Activated T-cell treated with anti-CD3 and anti-CD28 coated beads for 24 hours (primary cell): Measurements from ENCODE around the gene ADH1C.
"Not testable (repeated sequence)": the region's sequence is repeated elsewhere in the genome, so short reads cannot be mapped to it uniquely, and the experiment has no call there.

Experiments used
- DNase-seq: peaks from one replicate; pipeline ENCODE4 v3.0.0-alpha.2; 2020; ENCODE audit warnings: low read depth

ADH1C gene

GRCh38 chr4:99357948-99358347, 5.4 kb upstream of the ADH1C start:
- DNase-seq: no peak

- no peak for DNase-seq
These were observed 4.4 kb upstream of the ADH1C start for GRCh38 chr4:99356992-99357391.

GRCh38 chr4:99356149-99356548, 3.6 kb upstream of the ADH1C start:
- not testable (repeated sequence) for DNase-seq

GRCh38 chr4:99351487-99351886, 1.1 kb downstream of the ADH1C start:
- DNase-seq: no peak

- no peak for DNase-seq
These were observed 3.2 kb downstream of the ADH1C start for GRCh38 chr4:99349338-99349737.

- not testable (repeated sequence) for DNase-seq
These were observed 9.9 kb downstream of the ADH1C start for GRCh38 chr4:99342624-99343023.

GRCh38 chr4:99341426-99341825, 11.1 kb downstream of the ADH1C start:
- DNase-seq: no peak

- no peak for DNase-seq
These were observed 13.4 kb downstream of the ADH1C start for GRCh38 chr4:99339172-99339571.

GRCh38 chr4:99336553-99336952, 16.0 kb downstream of the ADH1C start:
- DNase-seq: no peak

- DNase-seq: no peak
These were observed 17.7 kb downstream of the ADH1C start for GRCh38 chr4:99334880-99335279.

- no peak for DNase-seq
These were observed 21.9 kb downstream of the ADH1C start for GRCh38 chr4:99330648-99331047.

GRCh38 chr4:99329876-99330275, 22.7 kb downstream of the ADH1C start:
- DNase-seq: no peak

GRCh38 chr4:99324979-99325378, 27.6 kb downstream of the ADH1C start:
- no peak for DNase-seq

GRCh38 chr4:99324361-99324760, 28.2 kb downstream of the ADH1C start:
- no peak for DNase-seq

- DNase-seq: no peak
These were observed 28.8 kb downstream of the ADH1C start for GRCh38 chr4:99323756-99324155.

GRCh38 chr4:99321241-99322191, 31.0 kb downstream of the ADH1C start, which contains the start of gene ADH1B:
ADH1B (minus strand) TSS chr4:99321401; CDS start chr4:99321331, 70 bp downstream.
- DNase-seq: no peak

- not testable (repeated sequence) for DNase-seq
These were observed 34.7 kb downstream of the ADH1C start for GRCh38 chr4:99317811-99318210.

GRCh38 chr4:99317354-99317753, 35.2 kb downstream of the ADH1C start:
- no peak for DNase-seq

- no peak for DNase-seq
These were observed 36.7 kb downstream of the ADH1C start for GRCh38 chr4:99315839-99316238.

GRCh38 chr4:99314211-99314610, 38.3 kb downstream of the ADH1C start:
- no peak for DNase-seq

- DNase-seq: no peak
These were observed 42.2 kb downstream of the ADH1C start for GRCh38 chr4:99310389-99310788.

GRCh38 chr4:99305638-99306400, 46.7 kb downstream of the ADH1C start:
- DNase-seq: no peak
